GM19035 (cell line): ENCODE measurements around the gene FHAD1.

ENCODE experiments used
- ATAC-seq: cut with Tn5 transposase; IDR thresholded peaks from one replicate; pipeline ENCODE4 v1.9.1; 2021; ENCODE audit not compliant: unreplicated experiment

FHAD1 gene

DNA sequence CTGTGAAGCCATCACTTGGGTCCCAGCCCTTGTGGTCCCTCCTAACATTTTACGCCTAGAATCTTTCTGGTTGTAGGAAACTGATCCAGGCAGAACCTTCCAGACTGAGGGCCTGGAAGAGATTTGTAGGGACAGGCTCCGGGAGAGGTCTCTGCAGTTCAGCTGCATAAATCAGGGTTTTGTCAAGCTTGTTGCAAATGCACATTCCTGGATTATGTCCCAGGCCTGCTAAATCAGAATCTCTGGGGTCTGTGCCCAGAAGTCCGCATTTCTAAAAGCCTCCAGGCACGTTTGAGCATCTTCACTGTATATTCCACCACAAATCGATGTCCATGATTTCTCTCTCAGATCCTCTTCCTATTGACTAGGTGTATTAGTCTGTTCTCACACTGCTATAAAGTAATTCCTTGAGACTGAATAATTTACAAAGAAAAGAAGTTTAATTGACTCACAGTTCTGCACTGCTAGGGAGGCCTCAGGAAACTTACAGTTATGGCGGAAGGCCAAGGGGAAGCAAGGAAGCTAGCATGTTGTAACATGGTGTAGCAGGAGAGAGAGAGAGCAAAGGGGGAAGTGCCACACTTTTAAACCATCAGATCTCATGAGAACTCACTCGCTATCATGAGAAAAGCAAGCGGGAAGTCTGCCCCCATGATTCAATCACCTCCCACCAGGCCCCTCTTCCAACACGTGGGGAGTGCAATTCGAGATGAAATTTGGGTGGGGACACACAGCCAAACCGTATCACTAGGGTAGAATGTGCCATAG, 1.2 kb upstream of the FHAD1 start:
- ATAC-seq, result no peak

DNA sequence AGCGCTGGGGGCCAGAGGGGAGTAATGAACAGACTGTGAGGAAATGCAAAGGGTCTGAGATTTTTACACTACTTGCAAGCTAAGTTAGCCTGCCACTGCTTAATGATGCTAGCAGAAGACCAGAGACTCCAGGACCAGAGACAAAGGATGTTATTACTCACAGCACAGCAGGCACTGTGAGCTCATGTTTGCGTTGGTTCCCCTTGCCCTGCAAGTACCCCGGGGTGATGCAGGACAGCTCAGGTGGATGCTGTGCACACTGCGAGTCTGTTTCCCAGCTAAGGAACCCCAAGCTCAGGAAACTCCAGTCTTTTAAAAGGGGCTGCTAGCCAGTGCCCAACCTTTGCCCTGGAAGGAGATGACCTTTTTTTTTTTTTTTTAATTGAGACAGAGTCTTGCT, 1.2 kb downstream of the FHAD1 start:
- no peak for ATAC-seq

DNA sequence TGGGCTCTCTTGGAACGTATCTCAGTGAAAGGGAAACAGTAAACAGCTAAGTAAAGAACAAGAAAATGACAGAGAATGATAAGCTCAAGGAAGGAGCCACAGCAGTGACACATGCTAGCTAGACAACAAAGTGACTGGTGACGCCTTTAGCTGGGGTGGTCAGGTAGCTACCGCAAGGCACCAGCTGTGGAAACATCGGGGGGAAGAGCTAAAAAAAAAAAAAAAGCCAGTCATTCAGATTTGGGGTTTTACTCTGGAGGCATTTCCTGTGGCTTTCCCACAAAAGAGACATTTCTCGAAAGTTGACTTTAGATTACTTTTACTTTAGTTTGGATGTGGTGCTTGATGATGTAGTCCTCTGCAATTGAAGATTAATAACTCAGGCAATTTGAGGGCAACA, 2.1 kb downstream of the FHAD1 start:
- ATAC-seq, result no peak

DNA sequence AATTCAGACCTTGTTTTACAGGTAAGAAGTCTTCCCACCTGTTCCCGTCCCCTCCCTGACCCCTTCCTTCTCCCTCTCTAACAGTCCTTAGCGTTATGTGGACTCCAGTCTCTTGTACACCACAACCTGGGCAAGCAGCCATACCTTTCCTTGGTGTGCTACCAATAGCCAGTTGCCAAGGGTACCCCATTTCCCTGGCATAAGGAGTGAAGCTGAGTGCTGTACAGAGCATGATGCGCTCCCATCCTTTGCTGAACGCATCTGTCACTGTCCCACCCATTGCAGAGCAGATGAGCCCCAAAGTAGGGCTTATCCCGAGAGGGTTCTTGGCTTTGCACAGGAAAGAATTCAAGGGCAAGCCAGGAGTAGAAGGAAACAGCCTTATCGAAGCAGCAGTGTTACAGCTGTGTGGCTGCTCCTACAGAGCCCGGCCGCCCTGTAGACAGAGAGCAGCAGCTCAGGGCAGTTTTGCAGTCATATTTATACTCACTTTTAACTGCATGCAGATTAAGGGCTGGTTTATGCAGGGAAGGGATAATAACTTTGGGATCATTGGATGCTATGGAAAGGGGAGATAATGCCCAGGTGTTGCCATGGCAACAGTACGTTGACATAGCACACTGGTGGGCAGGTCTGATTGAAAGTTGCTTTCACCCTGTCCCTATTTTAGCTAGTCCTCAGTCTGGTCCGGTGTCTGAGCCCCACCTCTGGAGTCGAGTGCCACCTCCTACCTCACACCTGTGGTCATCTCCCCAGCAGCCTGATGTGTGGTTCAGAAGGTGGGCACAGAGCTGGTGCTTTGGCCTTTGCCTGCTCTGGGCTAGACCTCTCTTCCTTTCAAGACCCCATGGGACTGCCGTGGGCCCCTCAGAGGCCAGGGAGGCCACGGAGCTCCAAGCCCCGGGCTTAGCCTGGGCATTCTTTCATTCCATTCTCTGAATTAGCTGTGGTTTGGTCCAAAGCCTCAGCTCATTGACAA, 5.1 kb downstream of the FHAD1 start:
- no peak for ATAC-seq

DNA sequence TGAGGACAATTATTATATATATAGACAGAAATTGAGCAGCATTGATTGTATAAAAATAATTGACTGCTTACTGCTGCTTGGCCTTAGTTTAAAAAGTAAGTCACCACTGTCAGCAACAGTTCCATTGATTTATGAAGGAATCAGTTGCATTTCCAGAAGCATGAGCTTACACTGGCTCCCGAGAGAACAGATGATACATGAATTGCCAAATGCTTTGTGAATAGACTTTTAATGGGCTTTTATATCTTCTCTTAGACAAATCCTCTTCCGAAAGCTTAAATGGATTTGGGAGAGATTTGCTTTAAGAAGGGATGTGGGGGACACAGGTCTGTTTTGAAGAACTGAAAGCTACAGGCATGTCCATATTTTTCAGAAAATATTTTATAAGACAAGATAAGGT, 7.5 kb downstream of the FHAD1 start:
- no peak for ATAC-seq

DNA sequence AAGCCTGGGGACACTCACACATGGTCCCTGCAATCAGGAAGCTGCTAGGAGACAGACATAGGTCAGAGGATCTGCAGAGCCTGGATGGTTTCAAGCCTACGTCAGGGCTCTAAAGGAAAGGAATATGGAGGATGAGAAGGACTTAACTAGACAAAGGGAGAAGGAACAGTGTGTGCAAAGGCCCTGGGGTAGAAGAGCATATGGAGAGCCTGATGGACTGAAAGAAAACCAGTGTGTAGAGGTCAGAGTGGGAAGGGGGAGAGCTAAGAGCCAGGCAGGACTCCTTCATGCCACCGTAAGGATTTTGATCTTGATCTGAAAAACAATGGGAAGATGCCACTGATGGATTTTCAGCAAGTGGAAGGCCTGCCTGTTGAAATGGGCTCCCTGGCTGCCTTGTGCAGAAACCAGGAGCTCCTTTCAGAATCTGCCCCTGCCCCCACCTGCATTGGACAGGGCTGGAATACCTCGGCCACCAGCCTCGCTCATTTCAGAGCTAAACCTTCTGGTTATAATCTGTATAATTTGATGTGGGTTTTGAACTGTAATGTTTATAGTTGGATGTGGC, 8.6 kb downstream of the FHAD1 start:
- no peak for ATAC-seq

DNA sequence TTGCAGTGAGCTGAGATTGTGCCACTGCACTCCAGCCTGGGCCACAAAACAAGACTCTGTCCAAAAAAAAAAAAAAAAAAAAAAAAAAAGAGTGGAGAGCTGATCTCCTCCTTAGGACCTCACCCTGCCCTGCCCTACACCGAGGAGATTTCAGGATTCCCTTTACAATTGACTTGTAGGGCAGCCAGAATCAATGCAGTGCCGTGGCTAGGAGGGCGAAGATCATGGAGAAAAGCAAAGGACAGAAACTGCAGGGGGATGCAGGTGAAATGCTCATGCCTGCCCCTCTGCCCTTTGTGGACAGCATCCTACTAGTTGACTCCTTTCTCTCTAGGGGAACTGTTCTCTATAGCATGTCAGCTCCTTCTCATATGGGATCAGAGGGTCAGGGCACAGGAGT, 9.6 kb downstream of the FHAD1 start:
- no peak for ATAC-seq

DNA sequence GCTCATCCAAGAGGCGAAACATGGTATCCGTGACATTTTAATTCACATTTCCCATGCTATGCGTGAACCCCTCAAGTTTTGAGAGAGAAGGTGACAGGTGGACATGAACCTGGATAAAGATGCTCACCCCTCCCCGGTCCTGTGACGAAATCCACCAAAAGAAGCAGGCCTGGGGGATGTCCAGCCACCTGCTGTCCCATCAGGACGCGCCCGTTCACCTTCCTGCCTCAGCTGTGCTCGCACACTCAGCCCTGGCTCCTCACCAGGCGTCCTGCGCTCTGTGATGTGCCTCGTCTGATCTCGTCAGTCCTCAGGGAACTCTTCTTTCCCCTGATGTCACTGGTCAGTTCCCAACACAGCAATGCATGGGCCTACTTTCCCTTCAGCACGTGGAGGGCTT, 10.3 kb downstream of the FHAD1 start:
- ATAC-seq, result no peak

DNA sequence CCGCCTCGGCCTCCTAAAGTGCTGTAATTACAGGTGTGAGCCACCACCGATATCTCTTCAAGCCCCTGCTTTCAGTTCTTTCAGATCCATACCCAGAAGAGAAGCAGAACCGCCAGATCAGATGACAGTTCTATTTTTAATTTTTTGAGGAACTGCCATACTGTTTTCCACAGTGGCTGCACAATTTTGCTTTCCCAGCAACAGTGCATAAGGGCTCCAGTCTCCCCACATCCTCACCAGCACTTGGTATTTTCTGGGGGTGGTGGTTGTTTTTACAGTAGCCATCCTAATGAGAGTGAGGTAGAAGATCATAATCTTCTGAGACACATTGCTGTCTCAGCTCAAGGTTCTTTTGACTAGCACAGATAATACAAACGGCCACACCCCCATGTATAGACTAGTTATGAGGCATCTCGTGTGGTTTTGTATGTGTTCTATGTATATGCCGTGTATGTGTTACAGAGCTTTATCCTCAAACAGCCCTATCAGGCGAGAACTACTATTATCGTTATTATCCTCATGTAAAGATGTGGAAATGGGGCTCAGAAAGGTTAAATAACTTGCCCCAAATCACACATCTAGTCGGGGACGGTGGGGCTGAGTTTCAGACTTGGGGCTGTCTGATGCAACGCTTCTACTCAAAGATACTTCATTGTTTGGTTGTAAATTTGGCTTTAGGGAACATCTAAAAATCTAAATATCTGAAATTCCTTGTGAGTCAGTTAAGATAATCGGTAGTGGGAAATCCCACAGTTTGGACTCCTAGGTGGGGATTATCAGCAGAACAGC, 12.0 kb downstream of the FHAD1 start:
- no peak for ATAC-seq

DNA sequence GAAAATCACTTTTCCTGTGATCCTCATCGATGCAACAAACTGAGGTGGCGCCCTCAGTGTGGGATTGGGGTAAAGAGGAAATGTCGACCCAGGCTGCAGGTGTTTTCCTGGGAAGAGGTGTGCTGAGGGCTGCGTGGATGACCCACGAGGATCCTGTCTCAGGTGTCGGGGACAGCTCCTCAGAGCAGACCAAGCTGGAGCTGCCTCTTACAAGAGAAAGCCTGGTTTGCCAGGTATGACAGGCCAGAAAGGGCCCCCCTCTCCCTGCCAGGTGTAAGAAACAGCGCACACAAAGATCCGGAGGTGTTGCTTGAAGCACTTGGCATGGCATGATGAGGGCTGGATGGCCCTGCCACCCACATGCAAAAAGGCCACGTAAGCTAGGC, 12.6 kb downstream of the FHAD1 start:
- no peak for ATAC-seq

DNA sequence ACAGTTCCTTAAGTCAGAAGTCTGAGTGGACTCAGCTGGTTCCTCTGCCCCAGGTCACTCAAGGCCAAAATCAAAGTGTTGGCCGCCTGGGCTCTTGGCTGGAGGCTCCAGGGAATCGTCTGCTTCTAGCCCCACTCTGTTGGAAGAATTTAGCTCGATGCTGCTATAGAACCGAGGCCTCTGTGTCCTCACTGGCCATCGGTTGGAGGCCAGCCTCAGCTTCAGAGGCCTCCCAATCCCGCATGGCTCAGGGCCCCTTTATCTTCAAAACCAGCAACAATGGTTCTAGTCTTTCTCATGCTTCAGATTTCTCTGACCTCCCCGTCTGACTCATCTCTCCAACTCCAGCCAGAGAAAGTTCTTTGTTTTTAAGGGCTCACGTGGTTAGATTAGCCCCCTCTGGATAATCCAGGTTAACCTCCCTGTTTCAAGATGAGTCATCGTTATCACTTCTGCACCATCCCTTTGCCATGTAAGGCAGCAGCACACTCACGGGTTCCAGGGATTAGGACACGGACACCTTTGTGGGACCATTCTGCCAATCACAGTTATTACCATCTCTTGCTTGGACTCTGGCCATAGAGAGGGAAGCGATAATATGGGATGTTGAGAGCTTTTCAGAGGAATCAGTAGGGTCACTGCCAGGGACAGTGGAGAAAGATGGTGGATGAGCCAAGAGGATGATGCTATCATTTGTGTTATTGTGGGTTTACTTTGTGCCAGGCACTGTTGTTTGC, 13.6 kb downstream of the FHAD1 start:
- ATAC-seq, result no peak

DNA sequence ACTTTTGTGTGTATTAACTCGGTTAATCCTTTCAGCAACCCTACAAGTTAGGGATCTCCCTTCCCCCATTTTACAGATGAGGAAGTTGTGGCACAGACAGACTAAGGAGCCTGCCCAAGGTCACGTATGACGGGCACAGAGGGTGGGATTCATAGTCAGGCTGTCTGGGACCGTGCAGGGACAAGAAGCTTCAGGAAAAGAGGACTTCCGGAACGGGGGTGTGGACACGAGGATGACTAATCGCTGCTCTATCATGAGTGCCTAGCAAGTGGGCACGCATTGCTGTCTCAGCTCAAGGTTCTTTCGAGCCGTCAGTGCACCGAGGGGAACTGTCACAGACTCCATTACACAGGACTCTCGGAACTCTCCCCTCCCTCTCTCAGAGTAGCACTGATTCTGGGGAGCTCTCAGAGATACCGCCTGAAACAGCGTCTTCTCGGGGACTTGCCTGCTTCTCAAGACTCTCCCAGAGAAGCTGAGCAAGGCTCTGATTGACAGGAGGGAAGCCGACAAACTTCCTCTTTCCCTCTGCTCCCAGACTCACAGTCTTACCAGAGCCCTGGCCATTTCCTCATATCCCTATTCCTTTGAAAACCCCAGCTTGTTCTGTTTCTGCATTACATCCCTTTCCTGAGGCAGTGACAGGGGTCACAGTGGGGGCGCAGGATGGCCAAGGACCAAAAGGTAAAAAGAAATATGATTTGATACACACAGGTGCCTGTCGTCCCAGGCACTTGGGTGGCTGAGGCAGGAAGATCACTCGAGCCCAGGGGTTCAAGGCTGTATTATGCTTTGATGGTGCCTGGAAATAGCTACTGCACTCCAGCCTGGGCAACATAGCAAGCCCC, 14.4 kb downstream of the FHAD1 start:
- no peak for ATAC-seq

DNA sequence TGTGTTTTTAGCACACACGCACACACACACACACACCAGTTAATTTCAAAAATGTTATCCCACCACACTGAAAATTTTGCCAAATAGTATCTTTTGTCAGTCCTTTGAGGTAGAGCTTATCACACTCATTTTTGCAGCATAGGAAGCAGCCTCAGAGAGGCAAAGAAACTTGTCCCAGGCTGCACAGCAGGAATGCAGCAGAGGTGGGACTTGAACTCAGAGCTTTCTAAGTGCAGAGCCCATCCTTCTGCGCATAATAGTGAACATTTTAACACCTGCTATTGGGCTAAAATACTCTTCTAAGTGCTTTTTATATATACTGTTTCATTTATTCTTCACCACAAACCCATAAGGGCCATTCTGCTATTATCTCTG, 15.0 kb downstream of the FHAD1 start:
- ATAC-seq, result no peak

DNA sequence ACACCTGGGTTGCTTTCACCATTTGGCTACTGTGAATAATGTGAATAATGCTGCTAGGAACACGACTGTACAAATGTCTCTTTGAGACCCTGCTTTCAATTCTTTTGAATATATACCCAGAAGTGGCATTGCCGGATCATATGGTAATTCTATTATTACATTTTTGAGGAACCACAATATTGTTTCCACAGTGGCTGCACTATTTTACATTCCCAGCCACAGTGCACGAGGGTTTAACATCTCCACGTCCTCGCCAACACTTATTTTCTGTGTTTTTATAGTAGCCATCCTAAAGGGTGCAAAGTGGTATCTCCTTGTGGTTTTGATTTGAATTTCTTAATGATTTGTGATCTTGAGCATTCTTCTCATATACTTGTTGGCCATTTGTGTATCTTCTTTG, 15.7 kb downstream of the FHAD1 start:
- ATAC-seq, result no peak

DNA sequence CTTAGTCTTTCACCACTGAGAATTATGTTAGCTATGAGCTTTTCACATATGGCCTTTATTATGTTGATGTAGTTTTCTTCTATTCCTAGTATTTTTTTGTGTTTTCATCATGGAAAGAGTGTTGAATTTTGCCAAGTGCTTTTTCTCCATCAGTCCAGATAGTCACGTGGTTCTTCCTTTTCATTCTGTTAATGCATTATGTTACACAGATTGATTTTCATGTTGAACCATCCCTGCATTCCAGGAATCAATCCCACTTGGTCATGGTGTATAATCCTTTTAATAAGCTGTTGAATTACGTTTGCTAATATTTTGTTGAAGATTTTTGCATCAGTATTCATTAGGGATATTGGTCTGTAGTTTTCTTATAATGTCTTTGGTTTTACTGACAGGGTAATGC, 17.7 kb downstream of the FHAD1 start:
- ATAC-seq, result no peak

DNA sequence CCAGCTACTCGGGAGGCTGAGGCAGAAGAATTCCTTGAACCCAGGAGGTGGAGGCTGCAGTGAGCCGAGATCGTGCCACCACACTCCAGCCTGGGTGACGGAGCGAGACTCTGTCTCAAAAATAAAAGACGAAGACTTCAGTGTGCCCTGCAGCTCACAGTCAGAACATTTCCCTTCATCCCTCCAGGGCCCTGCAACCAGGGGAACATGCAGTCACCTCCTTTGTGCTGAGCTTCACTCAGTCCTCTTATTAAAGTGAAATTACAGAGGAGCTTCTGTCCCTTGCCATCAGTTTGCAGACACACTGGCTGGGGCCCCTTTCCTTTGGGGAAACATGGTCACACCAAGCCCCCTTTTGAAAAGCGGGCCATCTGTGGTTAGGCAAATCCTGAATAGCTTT, 24.2 kb downstream of the FHAD1 start:
- no peak for ATAC-seq

DNA sequence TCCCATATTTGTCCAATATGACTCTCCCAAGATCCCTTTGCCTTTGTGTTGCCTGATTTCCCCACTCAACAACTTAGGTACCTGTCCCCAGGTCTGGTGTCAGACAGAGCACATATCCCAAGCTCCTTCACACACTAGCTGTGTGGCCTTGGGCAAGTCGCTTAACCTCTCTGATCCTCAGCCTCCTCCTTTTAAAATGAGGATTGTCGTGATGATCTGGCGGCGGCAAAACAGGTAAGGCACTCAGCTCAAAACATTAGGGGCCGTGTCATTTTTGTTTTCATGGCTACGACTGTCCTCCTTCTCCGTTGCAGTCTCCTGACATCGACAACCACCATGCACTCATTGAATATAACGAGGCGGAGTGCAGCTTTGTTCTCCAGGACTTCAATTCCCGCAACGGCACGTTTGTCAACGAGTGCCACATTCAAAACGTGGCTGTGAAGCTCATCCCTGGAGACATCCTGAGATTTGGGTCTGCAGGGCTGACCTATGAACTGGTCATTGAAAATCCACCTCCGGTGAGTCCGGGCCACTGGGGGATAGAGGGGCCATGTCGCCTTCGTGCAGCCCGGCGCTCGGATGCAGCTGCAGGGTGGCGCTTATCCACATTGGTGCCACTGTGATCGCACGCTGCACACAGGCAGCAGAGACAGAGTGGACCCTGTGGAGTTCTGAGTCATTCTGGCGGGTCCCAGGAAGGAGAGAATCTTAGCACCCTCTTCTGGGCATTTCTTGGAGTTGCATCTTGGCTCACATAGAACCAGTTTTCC, 25.2 kb downstream of the FHAD1 start:
- ATAC-seq, result no peak

DNA sequence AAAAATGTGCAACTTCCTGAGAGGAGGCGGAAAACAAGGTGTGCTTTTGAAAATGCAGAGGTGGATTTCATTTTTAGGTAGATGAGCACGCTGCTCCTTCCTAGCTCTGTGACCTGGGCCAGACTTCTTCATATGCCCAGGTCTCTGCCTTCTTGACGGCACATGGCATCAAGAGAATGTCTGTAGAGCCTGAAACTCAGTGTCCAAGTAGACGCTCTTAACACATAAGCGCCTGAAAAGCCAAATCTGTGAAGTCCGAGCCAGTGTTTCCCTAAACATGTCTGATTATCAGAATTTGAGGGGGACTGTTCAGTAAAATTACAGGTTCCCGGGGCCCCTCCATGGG, 25.7 kb downstream of the FHAD1 start:
- no peak for ATAC-seq

DNA sequence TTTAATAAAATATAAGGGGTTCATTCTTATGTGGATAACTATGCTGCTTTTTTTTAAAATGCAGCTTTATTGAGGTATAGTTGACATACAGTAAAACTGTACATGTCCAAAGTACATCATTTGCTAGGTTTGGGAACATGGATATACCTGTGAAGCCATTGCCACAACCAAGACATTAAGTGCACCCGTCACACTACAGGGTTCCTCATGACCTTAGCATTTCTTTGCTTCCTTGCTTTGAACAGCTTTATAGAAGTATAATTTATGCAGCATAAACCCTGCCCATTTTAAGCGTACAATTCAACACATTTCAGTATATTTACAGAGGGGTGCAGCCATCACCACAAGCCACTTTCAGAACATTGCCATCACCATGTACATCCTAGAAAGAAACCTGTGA, 26.3 kb downstream of the FHAD1 start:
- no peak for ATAC-seq
